ENCODE measurements around the gene RBMS1. TPM values are rescaled to one million over a fixed set of nuclear protein-coding genes. Genes with fewer than 3 reads are reported as not detected.

Gene RBMS1
- 61.0 and 62.0 TPM in 2 replicates for total RNA-seq

DNA sequence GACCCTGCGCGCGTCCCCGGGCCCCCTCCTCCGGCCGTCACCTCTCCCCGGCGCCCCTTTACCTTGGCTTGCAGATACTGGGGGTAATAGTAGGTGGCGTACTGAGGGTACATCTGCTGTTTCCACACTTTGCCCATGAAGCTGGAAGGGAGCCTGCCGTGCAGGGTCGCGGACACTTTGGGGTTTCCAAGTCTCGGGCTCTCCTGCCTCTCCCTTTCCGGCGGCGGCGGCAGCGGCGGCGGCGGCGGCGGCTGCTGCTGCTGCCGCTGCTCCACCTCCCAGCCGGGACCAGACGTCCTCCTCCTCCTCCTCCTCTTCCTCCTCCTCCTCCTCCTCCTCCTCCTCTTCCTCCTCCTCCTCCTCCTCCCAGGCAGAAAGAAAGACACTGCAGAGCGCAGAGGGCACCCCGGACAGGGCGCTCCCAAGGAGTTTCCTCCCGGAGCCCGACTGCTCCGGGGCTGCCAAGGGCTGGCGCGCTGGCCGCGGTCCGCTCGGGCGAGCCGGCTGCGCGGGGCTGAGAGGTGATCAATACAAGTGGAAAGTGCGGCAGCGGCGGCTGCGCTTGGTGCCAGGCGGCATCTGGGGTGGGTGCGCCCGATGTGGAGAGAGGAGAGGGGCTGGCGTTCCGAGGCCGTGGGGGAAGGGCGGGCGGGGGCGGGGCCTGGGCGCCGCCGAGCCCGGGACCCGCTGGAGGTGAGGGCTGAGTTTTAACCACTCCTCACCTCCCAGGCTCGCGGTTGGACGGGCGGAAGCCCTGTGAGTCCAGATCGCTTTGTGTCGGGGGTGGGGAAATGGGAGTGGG, at the start of gene RBMS1:
RBMS1 (minus strand) TSS at position 581 of the 802 bp plus-strand sequence; CDS start at position 137, 444 bp downstream.

